VCaP (cell line): ENCODE results near the gene GOLGB1.

Experiments
- H3K27ac ChIP-seq: fragments of 450-650 bp; 2 replicates; pipeline ENCODE4 v1.5.1; 2017
- CTCF ChIP-seq: fragments of 450-650 bp; conservative IDR thresholded peaks from 2 replicates; pipeline ENCODE4 v1.5.1; 2017; ENCODE audit warnings: mild to moderate bottlenecking, moderate library complexity

Gene GOLGB1

GRCh38 chr3:121626495-121626894 lies 123.0 kb downstream of the GOLGB1 start:
- TF ChIP-seq CTCF: no peak
- no peak overlapping the region for H3K27ac ChIP-seq

- TF ChIP-seq CTCF: no peak
Observed at GRCh38 chr3:121624147-121624899, 125.2 kb downstream of the GOLGB1 start.

GRCh38 chr3:121621491-121621890 lies 128.1 kb downstream of the GOLGB1 start:
- no peak overlapping the region for H3K27ac ChIP-seq
- TF ChIP-seq CTCF: no peak

More at GRCh38 chr3:121624147-121624899, 125.2 kb downstream of the GOLGB1 start:
- H3K27ac ChIP-seq: no peak overlapping the region

GRCh38 chr3:121619691-121620090 lies 129.8 kb downstream of the GOLGB1 start:
- TF ChIP-seq CTCF: no peak
- no peak overlapping the region for H3K27ac ChIP-seq
